ENCODE measurements around the gene CTBP1. TPM values are rescaled to one million over a fixed set of nuclear protein-coding genes. Genes with fewer than 3 reads are reported as not detected.
A peak's percentile ranks its signal among the peaks of the same experiment; 100 is the strongest.

The CTBP1 gene
- total and polyA plus RNA-seq, 2 donors (not counting 1 experiment from before 2014, with no cell fraction given), result 212 to 343 TPM

DNA sequence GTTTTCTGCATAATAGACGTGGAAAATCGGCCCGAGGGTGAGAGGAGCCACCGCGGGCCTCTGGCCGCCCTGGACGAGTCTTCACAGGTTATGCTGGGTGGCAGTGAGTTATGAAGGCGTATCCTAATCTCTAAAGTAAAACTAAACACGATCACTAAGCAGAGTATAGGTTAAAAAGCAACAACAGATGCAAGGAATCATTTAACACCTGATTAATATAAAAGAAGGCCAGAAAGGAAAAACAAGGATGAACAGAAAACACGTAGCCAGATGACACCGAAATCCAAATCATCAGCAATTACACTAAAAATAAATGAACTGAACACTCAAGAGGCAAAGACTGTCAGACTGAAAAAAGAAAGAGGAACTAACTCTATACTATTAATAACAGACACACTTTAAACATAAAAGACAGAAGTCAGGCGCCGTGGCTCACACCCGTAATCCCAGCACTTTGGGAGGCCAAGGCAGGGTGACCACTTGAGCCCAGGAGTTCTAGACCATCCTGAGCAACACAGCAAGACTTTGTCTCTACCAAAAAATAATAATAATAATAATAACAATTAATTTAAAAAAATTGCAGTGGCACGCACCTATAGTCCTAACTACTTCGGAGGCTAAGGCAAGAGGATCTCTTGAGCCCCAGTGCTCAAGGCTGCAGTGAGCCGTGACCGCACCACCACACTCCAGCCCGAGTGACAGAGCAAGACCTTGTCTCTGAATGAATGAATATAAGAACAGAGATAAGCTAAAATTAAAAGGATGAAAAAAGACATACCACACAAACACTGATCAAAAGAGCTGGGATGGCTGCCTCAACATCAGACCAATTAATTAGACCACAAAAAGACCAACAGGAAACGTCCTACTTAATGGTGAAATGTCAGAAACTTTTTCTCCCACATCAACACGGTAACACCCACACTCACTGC lies 30.0 kb downstream of the CTBP1 start:
- ChIA-PET CTCF (interaction anchor here (1.7 to 2.1 kb wide), 3 partner anchors 16 to 52 kb away, joined by 6 to 12 read pairs (median 7); no protein-coding TSS in a partner anchor), POLR2A (interaction anchor here (0.6 to 1.0 kb wide), 2 partner anchors 35 to 402 kb away, joined by 5 to 7 read pairs; no protein-coding TSS in a partner anchor)
- Mint-ChIP-seq H3K4me1 (peaks cover 62% of the 10 kb centered on the region), H3K4me3 (peak overlapping the region; percentile 84), H3K27me3 (no peaks in the 10 kb centered on the region), H3K9me3 (ENCODE audit: insufficient read depth) (no peaks in the 10 kb centered on the region), H3K27ac (peak overlapping the region; percentile 92)
- Histone ChIP-seq H3K27ac (ENCODE audit: low read length in 2 of 2) (peak overlapping the region; percentile 56 to 60), H3K4me1 (ENCODE audit: control insufficient read depth in 2 of 2, insufficient read depth in 2 of 2, low read length in 2 of 2) (peaks cover 44 to 69% of the 10 kb centered on the region in 2 donors), H3K79me2 (ENCODE audit: control insufficient read depth, insufficient read depth, low read length) (peaks cover 64% of the 10 kb centered on the region), H3K27me3 (replicated peaks in 1 of 4; ENCODE audit: control extremely low read depth in 1 of 4, control insufficient read depth in 3 of 4, insufficient read depth in 4 of 4, low read length in 3 of 4) (no peaks in the 10 kb centered on the region), H3K9me3 (ENCODE audit: control extremely low read depth in 1 of 3, control insufficient read depth in 2 of 3, insufficient read depth in 1 of 3, low read length in 2 of 3) (no peaks in the 10 kb centered on the region), H3K4me3 (ENCODE audit: control extremely low read depth in 1 of 5, extremely low read depth in 1 of 5, insufficient read depth in 1 of 5, low read depth in 2 of 5, low read length in 4 of 5) (peak overlapping the region in 4 of 5 experiments; percentile 23 to 60 (median 34)), H3K4me2 (replicated peaks; ENCODE audit: low read depth, low read length, poor library complexity, severe bottlenecking) (peak overlapping the region; percentile 83), H2AFZ (ENCODE audit: insufficient read depth, low read depth, low read length, poor library complexity, severe bottlenecking) (peak overlapping the region; percentile 12), H3K36me3 (replicated peaks in 1 of 2; ENCODE audit: control extremely low read depth in 1 of 2, control insufficient read depth in 1 of 2, extremely low read depth in 1 of 2, insufficient read depth in 2 of 2, low read length in 1 of 2) (peaks cover 0 to 44% of the 10 kb centered on the region in 2 experiments), H3K9ac (ENCODE audit: low read length) (peak overlapping the region; percentile 57), H4K20me1 (ENCODE audit: control insufficient read depth, insufficient read depth, low read length, poor library complexity, severe bottlenecking) (peaks cover 67% of the 10 kb centered on the region)
- intact Hi-C loops (cut with micrococcal nuclease), result loop anchor here (1.0 kb wide), 4 partner anchors 16 to 52 kb away; partner anchors contain the start of gene CTBP1
- WGBS (ENCODE audit: insufficient coverage), result 2% methylated on average over 8 of the region's 21 CpGs
- DNase-seq (peak; percentile 68), ATAC-seq (ENCODE audit: low read depth) (peak; percentile 83)
- TF ChIP-seq, protein P1, sequence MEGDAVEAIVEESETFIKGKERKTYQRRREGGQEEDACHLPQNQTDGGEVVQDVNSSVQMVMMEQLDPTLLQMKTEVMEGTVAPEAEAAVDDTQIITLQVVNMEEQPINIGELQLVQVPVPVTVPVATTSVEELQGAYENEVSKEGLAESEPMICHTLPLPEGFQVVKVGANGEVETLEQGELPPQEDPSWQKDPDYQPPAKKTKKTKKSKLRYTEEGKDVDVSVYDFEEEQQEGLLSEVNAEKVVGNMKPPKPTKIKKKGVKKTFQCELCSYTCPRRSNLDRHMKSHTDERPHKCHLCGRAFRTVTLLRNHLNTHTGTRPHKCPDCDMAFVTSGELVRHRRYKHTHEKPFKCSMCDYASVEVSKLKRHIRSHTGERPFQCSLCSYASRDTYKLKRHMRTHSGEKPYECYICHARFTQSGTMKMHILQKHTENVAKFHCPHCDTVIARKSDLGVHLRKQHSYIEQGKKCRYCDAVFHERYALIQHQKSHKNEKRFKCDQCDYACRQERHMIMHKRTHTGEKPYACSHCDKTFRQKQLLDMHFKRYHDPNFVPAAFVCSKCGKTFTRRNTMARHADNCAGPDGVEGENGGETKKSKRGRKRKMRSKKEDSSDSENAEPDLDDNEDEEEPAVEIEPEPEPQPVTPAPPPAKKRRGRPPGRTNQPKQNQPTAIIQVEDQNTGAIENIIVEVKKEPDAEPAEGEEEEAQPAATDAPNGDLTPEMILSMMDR (IDR thresholded peaks at IDR 0.05), result no peak
- no peak for TF ChIP-seq EZH2 (IDR thresholded peaks at IDR 0.05; ENCODE audit: borderline replicate concordance, insufficient read depth, low read depth, low read length, poor library complexity, severe bottlenecking)
